GM18502 (cell line): ENCODE measurements around the gene FOSL2.

Experiments used
- ATAC-seq: cut with Tn5 transposase; IDR thresholded peaks from one replicate; pipeline ENCODE4 v1.9.1; 2021; ENCODE audit warnings: mild to moderate bottlenecking; ENCODE audit not compliant: unreplicated experiment, poor library complexity

Gene FOSL2

GRCh38 chr2:28392297-28393113, at the start of gene FOSL2:
FOSL2 (plus strand) TSS chr2:28392858; CDS start chr2:28393721, 863 bp downstream.
- ATAC-seq, result peak; percentile 84

DNA sequence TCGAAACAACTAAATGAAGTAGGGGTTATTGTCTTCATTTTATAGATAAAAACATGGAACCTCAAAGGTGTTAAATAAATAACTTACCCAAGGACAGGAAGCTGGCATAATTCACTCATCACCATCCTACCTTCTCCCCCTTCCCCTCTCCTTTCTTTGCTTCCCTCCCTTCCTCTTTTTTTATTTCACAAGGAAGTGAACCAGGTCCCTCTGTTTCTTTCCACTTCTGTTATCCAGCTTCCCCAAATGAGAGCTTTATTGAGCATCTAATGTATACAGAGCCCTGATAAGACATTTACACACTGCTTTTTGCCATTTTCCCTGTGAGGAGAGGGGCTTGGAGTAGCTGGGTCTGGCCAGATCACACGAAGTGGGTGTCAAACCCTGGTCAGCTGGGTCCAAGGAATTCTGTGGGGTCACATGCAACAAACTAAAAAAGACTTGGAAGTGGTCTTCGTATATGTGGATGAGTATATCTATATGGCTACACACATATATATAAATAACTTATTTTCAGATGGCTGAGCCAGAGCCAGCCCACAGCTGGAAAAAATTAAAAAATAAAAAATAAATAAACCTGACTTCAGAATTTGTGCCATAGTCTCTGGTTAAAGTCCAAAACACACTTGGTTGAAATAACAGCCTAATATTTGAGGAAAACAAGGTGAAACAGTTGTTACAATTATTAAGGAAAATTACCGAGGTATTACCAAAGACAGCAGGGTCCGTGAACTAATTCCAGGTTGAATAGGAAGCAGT, 49.3 kb upstream of the FOSL2 start:
- ATAC-seq, result no peak

- ATAC-seq, result no peak
Measured at GRCh38 chr2:28343971-28344715, 48.5 kb upstream of the FOSL2 start.

GRCh38 chr2:28344756-28345373, 47.8 kb upstream of the FOSL2 start:
- no peak for ATAC-seq

DNA sequence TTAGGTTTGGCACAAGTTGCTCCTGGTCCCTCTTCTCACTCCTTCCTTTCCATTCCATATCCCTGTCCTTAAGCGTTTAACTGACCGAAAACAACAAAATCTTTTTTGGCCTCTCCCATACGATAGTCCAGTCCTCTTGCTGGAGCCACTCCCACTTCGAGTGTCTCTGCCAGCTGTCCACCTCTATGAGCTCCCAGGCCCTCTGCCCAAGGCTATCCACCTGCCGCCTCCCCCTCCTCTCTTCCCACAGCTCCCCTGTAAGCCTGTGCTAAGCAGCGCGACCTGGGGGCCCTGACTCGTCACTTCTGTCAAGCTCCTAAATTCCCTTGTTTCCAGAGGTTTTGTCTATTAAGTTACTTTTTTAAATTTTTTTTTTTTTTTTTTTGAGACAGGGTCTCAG, 47.0 kb upstream of the FOSL2 start:
- ATAC-seq, result no peak

- ATAC-seq, result no peak
Measured at GRCh38 chr2:28346587-28346986, 46.1 kb upstream of the FOSL2 start.

DNA sequence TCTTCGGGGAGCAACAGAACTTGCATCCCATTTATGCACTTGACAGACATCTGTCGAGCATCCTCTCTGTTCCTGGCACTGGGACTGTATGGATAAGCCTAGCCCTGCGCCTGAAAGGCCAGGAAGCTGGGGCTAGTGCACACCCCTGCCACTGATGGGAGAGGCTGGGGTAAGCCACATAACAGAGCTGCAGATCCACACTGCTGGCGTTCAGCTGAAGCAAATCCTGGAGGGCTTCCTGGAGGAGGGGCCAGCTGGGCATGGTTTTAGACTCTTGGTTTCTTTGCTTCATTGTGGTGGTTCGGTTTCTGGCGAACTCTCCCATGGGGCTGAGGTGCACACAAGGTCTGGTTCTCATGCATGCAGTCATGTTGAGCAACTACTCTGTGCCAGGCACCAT, 45.5 kb upstream of the FOSL2 start:
- ATAC-seq, result no peak

DNA sequence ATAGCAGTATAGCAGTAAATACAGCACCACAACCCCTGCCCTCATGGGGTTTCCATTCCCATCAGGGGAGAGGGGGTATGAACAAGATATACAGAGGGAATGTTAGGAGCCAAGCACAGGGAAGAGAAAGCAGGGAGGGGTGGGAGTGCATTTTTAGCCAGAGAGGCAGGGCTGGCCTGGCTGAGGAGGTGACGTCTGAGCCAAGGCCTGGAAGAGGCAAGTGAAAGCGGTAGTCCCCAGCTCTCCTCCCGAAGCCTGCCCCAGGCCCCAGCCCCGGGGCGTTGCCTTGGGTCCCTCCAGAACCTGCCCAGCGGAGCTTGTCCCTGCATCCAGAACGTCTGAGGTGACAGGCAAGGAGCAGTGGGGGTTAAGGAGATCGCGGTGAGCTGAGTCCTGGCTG, 45.1 kb upstream of the FOSL2 start:
- no peak for ATAC-seq

GRCh38 chr2:28348149-28348567, 44.5 kb upstream of the FOSL2 start:
- no peak for ATAC-seq

GRCh38 chr2:28348921-28349320, 43.7 kb upstream of the FOSL2 start:
- no peak for ATAC-seq

GRCh38 chr2:28349546-28350165, 43.0 kb upstream of the FOSL2 start:
- ATAC-seq, result no peak

DNA sequence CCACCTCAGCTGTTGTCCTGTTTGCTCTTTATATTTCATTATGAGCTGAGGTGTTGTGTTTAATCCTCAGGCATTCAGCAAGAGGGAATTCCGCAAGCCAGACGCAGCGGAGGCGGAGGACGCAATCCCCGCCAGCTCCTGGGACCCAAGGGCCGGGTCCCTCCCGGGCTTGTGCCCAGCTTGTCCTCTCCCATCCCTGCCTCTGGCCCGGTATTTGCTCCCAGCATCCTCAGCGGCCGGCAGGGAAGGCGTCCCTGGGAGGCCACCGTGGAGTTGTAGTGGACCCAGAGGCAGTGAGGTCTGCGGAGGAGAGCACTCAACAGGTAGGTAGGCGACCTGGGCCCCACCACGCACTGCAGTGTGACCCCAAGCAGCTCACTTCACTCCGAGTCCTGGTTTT, 42.5 kb upstream of the FOSL2 start:
- ATAC-seq, result no peak

GRCh38 chr2:28350791-28351285, 41.8 kb upstream of the FOSL2 start:
- ATAC-seq, result no peak

DNA sequence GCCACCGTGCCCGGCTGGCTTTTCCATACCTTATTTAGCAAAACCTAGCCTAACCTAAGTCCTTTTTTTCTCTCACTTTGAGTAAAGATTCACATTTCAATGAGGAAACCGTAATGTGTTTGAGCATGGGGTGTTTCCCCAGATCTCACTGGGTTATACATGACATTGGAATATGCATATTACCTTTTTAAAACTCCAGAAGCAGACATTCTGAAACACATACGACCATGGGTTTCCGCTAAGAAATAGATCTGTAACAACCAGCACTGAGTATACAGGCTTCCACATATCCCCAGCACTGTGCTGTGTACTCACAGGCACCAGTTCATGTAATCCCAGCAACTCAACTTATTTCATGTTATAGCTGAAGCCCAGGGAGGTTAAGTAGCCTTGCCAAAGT, 41.0 kb upstream of the FOSL2 start:
- no peak for ATAC-seq

- no peak for ATAC-seq
Measured at GRCh38 chr2:28352104-28352503, 40.6 kb upstream of the FOSL2 start.

- no peak for ATAC-seq
Measured at GRCh38 chr2:28352610-28353195, 40.0 kb upstream of the FOSL2 start.

DNA sequence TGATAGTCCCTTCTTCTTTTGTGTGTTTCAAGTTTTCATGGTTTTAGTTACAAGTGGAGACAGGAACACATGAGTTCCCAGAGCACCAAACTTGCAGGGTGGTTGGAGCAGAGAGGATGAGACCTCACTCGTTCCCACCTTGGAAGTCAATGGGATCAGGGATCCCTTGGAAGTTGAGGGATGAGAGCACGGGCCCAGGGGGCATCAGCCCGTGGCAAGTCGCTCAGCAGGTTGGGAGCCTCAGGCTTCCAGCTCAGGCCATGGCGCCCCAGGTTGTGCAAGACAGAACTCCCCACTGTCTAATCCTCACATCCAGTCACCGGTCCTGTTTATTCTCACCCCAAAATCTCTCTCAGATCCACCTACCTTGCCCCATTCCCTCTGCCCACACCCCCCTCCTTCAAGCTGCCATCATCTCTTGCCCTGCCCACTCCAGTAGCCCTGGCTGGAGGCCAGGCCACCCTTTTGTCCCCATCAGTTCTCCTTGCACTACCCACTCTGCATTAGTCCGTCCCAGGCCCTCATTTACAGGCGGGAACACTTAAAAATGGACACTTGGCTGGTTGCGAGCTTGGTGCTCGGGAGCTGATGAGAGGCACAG, 37.6 kb upstream of the FOSL2 start:
- no peak for ATAC-seq

- no peak for ATAC-seq
Measured at GRCh38 chr2:28355521-28356094, 37.0 kb upstream of the FOSL2 start.
